Astrocyte (in vitro differentiated cells and primary cell): Measurements from ENCODE around the gene PLEKHG4B. TPM values are rescaled to one million over a fixed set of nuclear protein-coding genes. Genes with fewer than 3 reads are reported as not detected.
"Not testable (repeated sequence)": the region's sequence is repeated elsewhere in the genome, so short reads cannot be mapped to it uniquely, and the experiment has no call there.

Experiments used
- DNase-seq: peaks from one replicate; pipeline ENCODE4 v3.0.0-alpha.2; 2010; ENCODE audit warnings: low read depth
- FAIRE-seq: peaks from 2 replicates; lab custom pipeline; 2011; peaks lifted over from hg19 to GRCh38; lab: Jason Lieb, UNC
- H2AFZ ChIP-seq: 2 replicates; pipeline ENCODE4 v1.6.0; 2012; ENCODE audit warnings: low read depth, low read length, inconsistent platforms
- H3K27ac ChIP-seq: 2 replicates; pipeline ENCODE4 v1.5.1; 2011; ENCODE audit warnings: low read depth, low read length, inconsistent platforms
- H3K27me3 ChIP-seq: 2 replicates; pipeline ENCODE4 v1.6.0; 2011; ENCODE audit warnings: low read length, inconsistent platforms; ENCODE audit not compliant: insufficient read depth
- H3K36me3 ChIP-seq: 2 replicates; pipeline ENCODE4 v1.5.1; 2011; ENCODE audit warnings: low read length, inconsistent platforms; ENCODE audit not compliant: insufficient read depth
- H3K4me1 ChIP-seq: 2 replicates; pipeline ENCODE4 v1.5.1; 2011; ENCODE audit warnings: low read length, inconsistent platforms; ENCODE audit not compliant: insufficient read depth
- H3K4me2 ChIP-seq: 2 replicates; pipeline ENCODE4 v1.6.0; 2012; ENCODE audit warnings: low read length, inconsistent platforms
- H3K4me3 ChIP-seq: 2 replicates; pipeline ENCODE4 v1.5.1; 2011; ENCODE audit warnings: low read depth, mild to moderate bottlenecking, low read length, inconsistent platforms; ENCODE audit not compliant: insufficient read depth
- H3K79me2 ChIP-seq: 2 replicates; pipeline ENCODE4 v1.6.0; 2012; ENCODE audit warnings: mild to moderate bottlenecking, low read length, inconsistent platforms; ENCODE audit not compliant: insufficient read depth
- H3K9ac ChIP-seq: 2 replicates; pipeline ENCODE4 v1.6.0; 2012; ENCODE audit warnings: mild to moderate bottlenecking, low read length, inconsistent platforms
- H3K9me3 ChIP-seq: 2 replicates; pipeline ENCODE4 v1.5.1; 2012; ENCODE audit warnings: low read depth, mild to moderate bottlenecking, low read length, inconsistent platforms; ENCODE audit not compliant: insufficient read depth
- H4K20me1 ChIP-seq: 2 replicates; pipeline ENCODE4 v1.6.0; 2012; ENCODE audit warnings: low read length, inconsistent platforms; ENCODE audit not compliant: insufficient read depth
- H3K27ac Mint-ChIP-seq: one replicate; pipeline ENCODE4 v1.8.0; 2021; ENCODE audit warnings: mild to moderate bottlenecking, mixed read lengths; ENCODE audit not compliant: unreplicated experiment
- H3K27me3 Mint-ChIP-seq: one replicate; pipeline ENCODE4 v1.8.0; 2021; ENCODE audit warnings: low read depth, mixed read lengths; ENCODE audit not compliant: unreplicated experiment
- H3K36me3 Mint-ChIP-seq: one replicate; pipeline ENCODE4 v1.8.0; 2021; ENCODE audit warnings: low read depth, mixed read lengths; ENCODE audit not compliant: unreplicated experiment
- H3K4me1 Mint-ChIP-seq: one replicate; pipeline ENCODE4 v1.8.0; 2021; ENCODE audit warnings: low read depth, mixed read lengths; ENCODE audit not compliant: unreplicated experiment
- H3K4me3 Mint-ChIP-seq: one replicate; pipeline ENCODE4 v1.8.0; 2021; ENCODE audit warnings: mild to moderate bottlenecking, moderate library complexity, mixed read lengths; ENCODE audit not compliant: unreplicated experiment
- H3K9me3 Mint-ChIP-seq: one replicate; pipeline ENCODE4 v1.8.0; 2021; ENCODE audit warnings: mild to moderate bottlenecking, mixed read lengths; ENCODE audit not compliant: unreplicated experiment
- EZH2 ChIP-seq: IDR thresholded peaks from 2 replicates; pipeline ENCODE4 v1.6.1; 2012; ENCODE audit warnings: mild to moderate bottlenecking, low read length, inconsistent platforms; ENCODE audit not compliant: insufficient read depth
- total RNA-seq: library from RNA; stranded (reverse); gene quantifications from 2 replicates; pipeline ENCODE4 v1.2.1, GENCODE V29; 2021
- TF ChIP-seq, protein P1 (sequence below): IDR thresholded peaks from 2 replicates; pipeline ENCODE4 v1.5.1; 2011; ENCODE audit warnings: low read depth, mild to moderate bottlenecking, inconsistent platforms, low read length, moderate library complexity; ENCODE audit not compliant: insufficient read depth

PLEKHG4B gene
- total RNA-seq, 1 donor from 2014 or later: 8.1 TPM

DNA sequence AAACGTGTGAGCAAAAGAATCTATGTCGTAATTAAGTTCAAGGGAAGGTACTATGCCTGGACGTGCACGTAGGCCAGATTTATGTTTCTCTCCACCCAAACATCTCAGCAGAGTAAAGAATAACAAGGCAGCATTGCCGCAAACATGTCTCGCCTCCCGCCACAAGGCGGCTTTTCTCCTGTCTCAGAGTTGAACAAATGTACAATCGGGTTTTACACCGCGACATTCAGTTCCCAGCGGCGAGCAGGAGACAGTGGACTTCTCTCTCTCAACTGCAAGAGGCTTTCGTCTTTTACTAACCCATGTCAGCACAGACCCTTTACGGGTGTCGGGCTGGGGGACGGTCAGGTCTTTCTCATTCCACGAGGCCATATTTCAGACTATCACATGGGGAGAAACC lies 105.1 kb downstream of the PLEKHG4B start:
- not testable (repeated sequence) for H3K79me2 ChIP-seq, H3K9me3 ChIP-seq, DNase-seq, H3K4me1 ChIP-seq, H3K4me3 ChIP-seq, H3K4me3 Mint-ChIP-seq, H3K27me3 Mint-ChIP-seq, H3K9me3 Mint-ChIP-seq, H3K36me3 ChIP-seq, H3K27ac ChIP-seq, H3K27me3 ChIP-seq, FAIRE-seq, H3K27ac Mint-ChIP-seq, H3K9ac ChIP-seq, H3K36me3 Mint-ChIP-seq
- TF ChIP-seq, protein P1, sequence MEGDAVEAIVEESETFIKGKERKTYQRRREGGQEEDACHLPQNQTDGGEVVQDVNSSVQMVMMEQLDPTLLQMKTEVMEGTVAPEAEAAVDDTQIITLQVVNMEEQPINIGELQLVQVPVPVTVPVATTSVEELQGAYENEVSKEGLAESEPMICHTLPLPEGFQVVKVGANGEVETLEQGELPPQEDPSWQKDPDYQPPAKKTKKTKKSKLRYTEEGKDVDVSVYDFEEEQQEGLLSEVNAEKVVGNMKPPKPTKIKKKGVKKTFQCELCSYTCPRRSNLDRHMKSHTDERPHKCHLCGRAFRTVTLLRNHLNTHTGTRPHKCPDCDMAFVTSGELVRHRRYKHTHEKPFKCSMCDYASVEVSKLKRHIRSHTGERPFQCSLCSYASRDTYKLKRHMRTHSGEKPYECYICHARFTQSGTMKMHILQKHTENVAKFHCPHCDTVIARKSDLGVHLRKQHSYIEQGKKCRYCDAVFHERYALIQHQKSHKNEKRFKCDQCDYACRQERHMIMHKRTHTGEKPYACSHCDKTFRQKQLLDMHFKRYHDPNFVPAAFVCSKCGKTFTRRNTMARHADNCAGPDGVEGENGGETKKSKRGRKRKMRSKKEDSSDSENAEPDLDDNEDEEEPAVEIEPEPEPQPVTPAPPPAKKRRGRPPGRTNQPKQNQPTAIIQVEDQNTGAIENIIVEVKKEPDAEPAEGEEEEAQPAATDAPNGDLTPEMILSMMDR: peak; percentile 17
- Histone ChIP-seq H4K20me1 (peaks cover 25% of the 10 kb centered on the region), H2AFZ (peak overlapping the region; percentile 34), H3K4me2 (peak overlapping the region; percentile 72)
- H3K4me1 Mint-ChIP-seq: peaks cover 11% of the 10 kb centered on the region

DNA sequence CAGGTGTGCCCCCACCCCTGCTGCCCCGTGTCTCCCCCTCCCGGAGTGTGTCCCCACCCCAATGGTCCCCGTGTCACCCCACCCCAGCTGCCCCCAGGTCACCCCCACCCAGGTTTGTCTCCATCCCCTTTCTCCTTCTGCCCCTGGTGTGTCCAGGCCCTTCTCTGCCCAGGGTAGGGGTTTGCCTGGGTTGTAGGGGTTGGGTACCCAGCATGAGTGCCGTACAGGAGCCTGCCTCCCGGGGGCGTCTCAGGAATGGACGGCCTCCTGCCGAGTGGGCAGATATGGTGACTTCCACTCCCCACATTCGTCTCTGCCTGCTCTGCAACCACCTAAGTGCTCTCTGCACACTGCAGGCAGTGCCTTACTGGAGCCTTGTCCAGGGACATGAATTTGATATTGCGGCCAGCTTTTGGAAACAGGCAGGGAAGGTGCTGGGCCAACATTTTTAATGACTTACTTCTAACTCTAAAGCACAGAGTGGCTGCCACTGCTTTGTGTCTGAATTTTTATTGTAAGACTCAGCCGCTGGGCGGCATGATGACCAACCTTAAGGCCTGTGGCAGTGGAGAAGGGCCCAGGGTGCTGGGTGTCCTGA lies 106.0 kb downstream of the PLEKHG4B start:
- FAIRE-seq (no peak), DNase-seq (no peak)
- Histone ChIP-seq H3K27me3 (no peaks in the 10 kb centered on the region), H2AFZ (no peak overlapping the region), H3K79me2 (peaks cover 3% of the 10 kb centered on the region), H3K4me2 (no peak overlapping the region), H3K9me3 (no peaks in the 10 kb centered on the region), H3K4me3 (no peak overlapping the region), H3K9ac (no peak overlapping the region), H4K20me1 (peaks cover 25% of the 10 kb centered on the region), H3K27ac (no peak overlapping the region), H3K36me3 (no peaks in the 10 kb centered on the region), H3K4me1 (no peaks in the 10 kb centered on the region)
- no peak overlapping the region for H3K4me3 Mint-ChIP-seq
- peaks cover 6% of the 10 kb centered on the region for H3K36me3 Mint-ChIP-seq
- peaks cover 1% of the 10 kb centered on the region for H3K27me3 Mint-ChIP-seq
- no peak overlapping the region for H3K27ac Mint-ChIP-seq
- H3K4me1 Mint-ChIP-seq: peaks cover 11% of the 10 kb centered on the region
- TF ChIP-seq, protein P1: no peak
- TF ChIP-seq EZH2: no peak
- peaks cover 2% of the 10 kb centered on the region for H3K9me3 Mint-ChIP-seq

DNA sequence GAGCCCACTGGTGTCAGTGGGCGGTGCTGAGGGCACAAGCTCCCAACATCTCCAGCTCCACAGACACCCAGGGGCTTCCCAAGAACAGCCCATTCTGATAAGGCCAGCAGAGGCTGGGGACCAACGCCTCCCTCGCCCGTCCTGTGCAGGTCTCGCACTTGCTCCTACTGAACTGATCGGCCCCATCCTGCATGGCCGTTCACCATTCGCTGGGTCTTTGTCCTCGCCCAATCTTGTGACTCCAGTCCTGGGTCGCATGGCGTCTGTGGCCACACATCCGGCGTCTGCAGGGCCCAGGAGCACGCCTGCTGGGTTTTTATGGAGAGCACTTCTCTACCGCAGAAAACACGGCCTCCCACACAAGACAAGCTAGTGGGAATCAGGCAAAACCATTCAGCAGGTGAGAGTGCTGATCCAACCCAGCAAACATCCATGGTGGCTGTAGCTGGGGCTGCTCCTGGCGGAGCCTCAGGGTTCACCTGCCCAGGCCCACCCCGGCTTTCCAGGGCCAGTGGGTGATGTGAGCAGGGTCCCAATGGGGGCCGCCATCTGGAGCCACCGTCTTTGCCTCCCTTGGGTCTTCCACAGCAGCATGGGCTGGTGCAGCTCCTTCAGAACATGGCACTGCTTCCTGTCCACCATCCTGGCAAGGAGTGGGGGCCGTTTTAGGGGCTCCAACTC lies 106.7 kb downstream of the PLEKHG4B start:
- no peak for DNase-seq
- H3K4me3 Mint-ChIP-seq: no peak overlapping the region
- H3K9me3 ChIP-seq: no peaks in the 10 kb centered on the region

More for the DNA sequence above, 106.7 kb downstream of the PLEKHG4B start:
- Mint-ChIP-seq H3K9me3 (peaks cover 2% of the 10 kb centered on the region), H3K4me1 (peaks cover 11% of the 10 kb centered on the region), H3K27me3 (peaks cover 1% of the 10 kb centered on the region), H3K27ac (no peak overlapping the region), H3K36me3 (peaks cover 9% of the 10 kb centered on the region)
- Histone ChIP-seq H3K4me3 (no peak overlapping the region), H3K27ac (no peak overlapping the region), H3K36me3 (no peaks in the 10 kb centered on the region), H3K9ac (no peak overlapping the region), H4K20me1 (peaks cover 26% of the 10 kb centered on the region), H3K4me2 (no peak overlapping the region), H3K79me2 (peaks cover 4% of the 10 kb centered on the region), H2AFZ (no peak overlapping the region), H3K27me3 (no peaks in the 10 kb centered on the region), H3K4me1 (no peaks in the 10 kb centered on the region)
- FAIRE-seq: no peak
- no peak for TF ChIP-seq EZH2
- TF ChIP-seq, protein P1: no peak
